ENCODE data around the gene SYNE1.

Gene SYNE1

GRCh38 chr6:152277826-152278329 lies 359.3 kb downstream of the SYNE1 start:
- H3K4me1 ChIP-seq (ENCODE audit: control insufficient read depth in 1 of 2, insufficient read depth in 2 of 2, low read length in 2 of 2): peaks cover 7 to 8% of the 10 kb centered on the region in 2 donors
- H3K27ac ChIP-seq (ENCODE audit: low read depth, low read length): no peak overlapping the region
- peaks cover 0 to 5% of the 10 kb centered on the region in 2 donors for H3K36me3 ChIP-seq (ENCODE audit: control insufficient read depth in 1 of 2, insufficient read depth in 2 of 2, low read length in 2 of 2)
- no peaks in the 10 kb centered on the region for H3K9me3 ChIP-seq (ENCODE audit: control insufficient read depth in 1 of 2, low read length in 2 of 2)
- no peak overlapping the region for H3K9ac ChIP-seq (ENCODE audit: low read depth in 1 of 2, low read length in 2 of 2)
- H3K27me3 ChIP-seq (ENCODE audit: control insufficient read depth in 1 of 2, insufficient read depth in 2 of 2, low read length in 2 of 2): no peaks in the 10 kb centered on the region
- H3K4me3 ChIP-seq (ENCODE audit: low read depth in 1 of 2, low read length in 2 of 2): peak overlapping the region; percentile 7 to 28

GRCh38 chr6:152273638-152274037 lies 363.5 kb downstream of the SYNE1 start:
- Histone ChIP-seq H3K9ac (ENCODE audit: low read depth in 1 of 2, low read length in 2 of 2) (no peak overlapping the region), H3K27ac (ENCODE audit: low read depth, low read length) (no peak overlapping the region), H3K36me3 (ENCODE audit: control insufficient read depth in 1 of 2, insufficient read depth in 2 of 2, low read length in 2 of 2) (peaks cover 0 to 15% of the 10 kb centered on the region in 2 donors), H3K27me3 (ENCODE audit: control insufficient read depth in 1 of 2, insufficient read depth in 2 of 2, low read length in 2 of 2) (no peaks in the 10 kb centered on the region), H3K9me3 (ENCODE audit: control insufficient read depth in 1 of 2, low read length in 2 of 2) (no peaks in the 10 kb centered on the region), H3K4me3 (ENCODE audit: low read depth in 1 of 2, low read length in 2 of 2) (no peak overlapping the region), H3K4me1 (ENCODE audit: control insufficient read depth in 1 of 2, insufficient read depth in 2 of 2, low read length in 2 of 2) (peaks cover 8 to 10% of the 10 kb centered on the region in 2 donors)

- Histone ChIP-seq H3K4me1 (ENCODE audit: control insufficient read depth in 1 of 2, insufficient read depth in 2 of 2, low read length in 2 of 2) (peaks cover 6 to 7% of the 10 kb centered on the region in 2 donors), H3K4me3 (ENCODE audit: low read depth in 1 of 2, low read length in 2 of 2) (no peak overlapping the region), H3K9ac (ENCODE audit: low read depth in 1 of 2, low read length in 2 of 2) (no peak overlapping the region), H3K36me3 (ENCODE audit: control insufficient read depth in 1 of 2, insufficient read depth in 2 of 2, low read length in 2 of 2) (peaks cover 0 to 15% of the 10 kb centered on the region in 2 donors), H3K27ac (ENCODE audit: low read depth, low read length) (no peak overlapping the region), H3K27me3 (ENCODE audit: control insufficient read depth in 1 of 2, insufficient read depth in 2 of 2, low read length in 2 of 2) (no peaks in the 10 kb centered on the region), H3K9me3 (ENCODE audit: control insufficient read depth in 1 of 2, low read length in 2 of 2) (no peaks in the 10 kb centered on the region)
Observed at GRCh38 chr6:152273002-152273401, 364.2 kb downstream of the SYNE1 start.

- no peaks in the 10 kb centered on the region for H3K27me3 ChIP-seq (ENCODE audit: control insufficient read depth in 1 of 2, insufficient read depth in 2 of 2, low read length in 2 of 2)
- H3K4me3 ChIP-seq (ENCODE audit: low read depth in 1 of 2, low read length in 2 of 2): no peak overlapping the region
- H3K9ac ChIP-seq (ENCODE audit: low read depth in 1 of 2, low read length in 2 of 2): no peak overlapping the region
- H3K27ac ChIP-seq (ENCODE audit: low read depth, low read length): no peak overlapping the region
- H3K36me3 ChIP-seq (ENCODE audit: control insufficient read depth in 1 of 2, insufficient read depth in 2 of 2, low read length in 2 of 2): peaks cover 0 to 10% of the 10 kb centered on the region in 2 donors
- peaks cover 3% of the 10 kb centered on the region in 2 donors for H3K4me1 ChIP-seq (ENCODE audit: control insufficient read depth in 1 of 2, insufficient read depth in 2 of 2, low read length in 2 of 2)
- H3K9me3 ChIP-seq (ENCODE audit: control insufficient read depth in 1 of 2, low read length in 2 of 2): no peaks in the 10 kb centered on the region
Observed at GRCh38 chr6:152272486-152272885, 364.7 kb downstream of the SYNE1 start.

GRCh38 chr6:152271776-152272464 lies 365.2 kb downstream of the SYNE1 start:
- Histone ChIP-seq H3K9ac (ENCODE audit: low read depth in 1 of 2, low read length in 2 of 2) (no peak overlapping the region), H3K4me3 (ENCODE audit: low read depth in 1 of 2, low read length in 2 of 2) (no peak overlapping the region), H3K27me3 (ENCODE audit: control insufficient read depth in 1 of 2, insufficient read depth in 2 of 2, low read length in 2 of 2) (no peaks in the 10 kb centered on the region), H3K27ac (ENCODE audit: low read depth, low read length) (no peak overlapping the region), H3K9me3 (ENCODE audit: control insufficient read depth in 1 of 2, low read length in 2 of 2) (no peaks in the 10 kb centered on the region), H3K4me1 (ENCODE audit: control insufficient read depth in 1 of 2, insufficient read depth in 2 of 2, low read length in 2 of 2) (peaks cover 3% of the 10 kb centered on the region in 2 donors), H3K36me3 (ENCODE audit: control insufficient read depth in 1 of 2, insufficient read depth in 2 of 2, low read length in 2 of 2) (peaks cover 0 to 10% of the 10 kb centered on the region in 2 donors)

- Histone ChIP-seq H3K9ac (ENCODE audit: low read depth in 1 of 2, low read length in 2 of 2) (no peak overlapping the region), H3K9me3 (ENCODE audit: control insufficient read depth in 1 of 2, low read length in 2 of 2) (no peaks in the 10 kb centered on the region), H3K4me1 (ENCODE audit: control insufficient read depth in 1 of 2, insufficient read depth in 2 of 2, low read length in 2 of 2) (peaks cover 3% of the 10 kb centered on the region in 2 donors), H3K36me3 (ENCODE audit: control insufficient read depth in 1 of 2, insufficient read depth in 2 of 2, low read length in 2 of 2) (peaks cover 0 to 10% of the 10 kb centered on the region in 2 donors), H3K27me3 (ENCODE audit: control insufficient read depth in 1 of 2, insufficient read depth in 2 of 2, low read length in 2 of 2) (no peaks in the 10 kb centered on the region), H3K27ac (ENCODE audit: low read depth, low read length) (no peak overlapping the region), H3K4me3 (ENCODE audit: low read depth in 1 of 2, low read length in 2 of 2) (no peak overlapping the region)
Observed at GRCh38 chr6:152270301-152270925, 366.7 kb downstream of the SYNE1 start.

- Histone ChIP-seq H3K36me3 (ENCODE audit: control insufficient read depth in 1 of 2, insufficient read depth in 2 of 2, low read length in 2 of 2) (peaks cover 0 to 10% of the 10 kb centered on the region in 2 donors), H3K9me3 (ENCODE audit: control insufficient read depth in 1 of 2, low read length in 2 of 2) (no peaks in the 10 kb centered on the region), H3K27me3 (ENCODE audit: control insufficient read depth in 1 of 2, insufficient read depth in 2 of 2, low read length in 2 of 2) (no peaks in the 10 kb centered on the region), H3K27ac (ENCODE audit: low read depth, low read length) (no peak overlapping the region), H3K9ac (ENCODE audit: low read depth in 1 of 2, low read length in 2 of 2) (no peak overlapping the region), H3K4me1 (ENCODE audit: control insufficient read depth in 1 of 2, insufficient read depth in 2 of 2, low read length in 2 of 2) (peaks cover 3% of the 10 kb centered on the region in 2 donors), H3K4me3 (ENCODE audit: low read depth in 1 of 2, low read length in 2 of 2) (no peak overlapping the region)
Observed at GRCh38 chr6:152268846-152269442, 368.2 kb downstream of the SYNE1 start.

GRCh38 chr6:152267967-152268845 lies 369.0 kb downstream of the SYNE1 start:
- H3K27ac ChIP-seq (ENCODE audit: low read depth, low read length): no peak overlapping the region
- H3K36me3 ChIP-seq (ENCODE audit: control insufficient read depth in 1 of 2, insufficient read depth in 2 of 2, low read length in 2 of 2): peaks cover 0 to 10% of the 10 kb centered on the region in 2 donors
- H3K4me3 ChIP-seq (ENCODE audit: low read depth in 1 of 2, low read length in 2 of 2): no peak overlapping the region
- no peak overlapping the region for H3K9ac ChIP-seq (ENCODE audit: low read depth in 1 of 2, low read length in 2 of 2)
- H3K4me1 ChIP-seq (ENCODE audit: control insufficient read depth in 1 of 2, insufficient read depth in 2 of 2, low read length in 2 of 2): peaks cover 0 to 3% of the 10 kb centered on the region in 2 donors
- H3K9me3 ChIP-seq (ENCODE audit: control insufficient read depth in 1 of 2, low read length in 2 of 2): no peaks in the 10 kb centered on the region
- no peaks in the 10 kb centered on the region for H3K27me3 ChIP-seq (ENCODE audit: control insufficient read depth in 1 of 2, insufficient read depth in 2 of 2, low read length in 2 of 2)

- no peaks in the 10 kb centered on the region for H3K9me3 ChIP-seq (ENCODE audit: control insufficient read depth in 1 of 2, low read length in 2 of 2)
- H3K9ac ChIP-seq (ENCODE audit: low read depth in 1 of 2, low read length in 2 of 2): no peak overlapping the region
- peaks cover 3 to 14% of the 10 kb centered on the region in 2 donors for H3K36me3 ChIP-seq (ENCODE audit: control insufficient read depth in 1 of 2, insufficient read depth in 2 of 2, low read length in 2 of 2)
- H3K4me1 ChIP-seq (ENCODE audit: control insufficient read depth in 1 of 2, insufficient read depth in 2 of 2, low read length in 2 of 2): no peaks in the 10 kb centered on the region
- H3K4me3 ChIP-seq (ENCODE audit: low read depth in 1 of 2, low read length in 2 of 2): no peak overlapping the region
- no peak overlapping the region for H3K27ac ChIP-seq (ENCODE audit: low read depth, low read length)
- H3K27me3 ChIP-seq (ENCODE audit: control insufficient read depth in 1 of 2, insufficient read depth in 2 of 2, low read length in 2 of 2): no peaks in the 10 kb centered on the region
Observed at GRCh38 chr6:152265651-152266050, 371.5 kb downstream of the SYNE1 start.

Data from duodenal mucosa (tissue), 2 donors.